ENCODE results near the gene GRIK2.

Gene GRIK2

GRCh38 chr6:101462576-101462975, 69.1 kb downstream of the GRIK2 start:
- no peak for DNase-seq

- DNase-seq: no peak
Observed at GRCh38 chr6:101465863-101466262, 72.4 kb downstream of the GRIK2 start.

DNA sequence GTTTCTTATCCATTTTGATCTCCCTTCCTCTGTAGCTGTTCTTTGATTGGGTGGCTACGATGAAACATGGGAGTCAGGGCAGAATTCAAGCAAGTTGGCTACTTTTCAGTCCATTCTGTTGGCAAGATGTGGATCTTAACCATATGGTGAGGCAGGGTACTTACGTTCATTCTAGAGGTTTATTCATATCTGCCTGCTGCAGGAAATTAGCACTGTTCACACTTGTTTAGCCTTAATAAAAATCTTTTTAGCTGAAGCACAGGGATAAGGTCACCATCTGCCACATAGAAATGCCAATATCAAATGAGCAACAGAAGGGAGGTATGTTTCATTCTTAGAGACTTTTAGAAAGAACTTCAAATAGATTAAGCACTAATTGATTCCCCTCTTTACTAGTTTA, 83.9 kb downstream of the GRIK2 start:
- no peak for DNase-seq

- no peak for DNase-seq
Observed at GRCh38 chr6:101478891-101479290, 85.4 kb downstream of the GRIK2 start.

GRCh38 chr6:101482606-101483005, 89.1 kb downstream of the GRIK2 start:
- DNase-seq: no peak

- DNase-seq: no peak
Observed at GRCh38 chr6:101484781-101485180, 91.3 kb downstream of the GRIK2 start.

- DNase-seq: no peak
Observed at GRCh38 chr6:101486124-101486523, 92.6 kb downstream of the GRIK2 start.

- no peak for DNase-seq
Observed at GRCh38 chr6:101486726-101487125, 93.2 kb downstream of the GRIK2 start.

GRCh38 chr6:101489456-101489855, 95.9 kb downstream of the GRIK2 start:
- no peak for DNase-seq

DNA sequence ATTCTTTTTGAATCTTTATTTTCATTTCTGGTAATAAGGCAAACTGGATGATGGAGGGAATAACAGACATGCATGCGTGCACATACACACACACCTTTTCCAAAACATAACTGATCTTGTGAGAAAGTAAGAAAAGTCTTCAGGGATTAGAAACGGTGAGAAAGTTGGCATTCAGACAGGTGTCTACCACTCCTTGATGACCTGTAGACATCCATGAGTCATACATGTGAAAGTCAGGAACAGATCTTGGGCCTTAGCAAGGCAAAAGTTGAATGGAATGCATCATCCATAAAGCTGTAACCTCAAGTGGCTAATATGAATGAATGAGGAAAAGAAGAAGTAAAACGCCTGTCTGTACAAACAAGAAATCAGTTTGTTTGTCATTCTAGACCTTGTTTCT, 97.3 kb downstream of the GRIK2 start:
- no peak for DNase-seq

- DNase-seq: no peak
Observed at GRCh38 chr6:101502818-101503217, 109.3 kb downstream of the GRIK2 start.

- DNase-seq: no peak
Observed at GRCh38 chr6:101509536-101509935, 116.0 kb downstream of the GRIK2 start.

DNA sequence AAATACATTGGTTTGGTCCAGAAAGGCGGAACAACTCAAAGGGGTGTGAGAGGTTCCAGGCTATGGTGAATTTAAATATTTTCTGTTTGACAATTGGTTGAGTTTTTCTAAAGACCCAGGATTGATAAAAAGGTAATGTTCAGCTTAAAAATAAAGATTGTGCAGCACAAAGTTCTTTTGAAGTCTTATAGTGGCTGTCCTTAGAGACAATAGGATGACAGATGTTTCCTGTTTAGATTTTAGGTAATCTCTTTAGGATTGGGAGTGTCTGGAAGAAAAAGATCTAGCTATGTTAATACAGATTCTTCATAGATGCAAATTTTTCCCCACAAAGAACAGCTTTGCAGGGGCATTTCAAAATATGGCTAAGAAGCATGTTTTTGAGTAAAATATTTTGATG, 119.7 kb downstream of the GRIK2 start:
- DNase-seq: no peak

GRCh38 chr6:101516578-101516977, 123.1 kb downstream of the GRIK2 start:
- DNase-seq: no peak

DNA sequence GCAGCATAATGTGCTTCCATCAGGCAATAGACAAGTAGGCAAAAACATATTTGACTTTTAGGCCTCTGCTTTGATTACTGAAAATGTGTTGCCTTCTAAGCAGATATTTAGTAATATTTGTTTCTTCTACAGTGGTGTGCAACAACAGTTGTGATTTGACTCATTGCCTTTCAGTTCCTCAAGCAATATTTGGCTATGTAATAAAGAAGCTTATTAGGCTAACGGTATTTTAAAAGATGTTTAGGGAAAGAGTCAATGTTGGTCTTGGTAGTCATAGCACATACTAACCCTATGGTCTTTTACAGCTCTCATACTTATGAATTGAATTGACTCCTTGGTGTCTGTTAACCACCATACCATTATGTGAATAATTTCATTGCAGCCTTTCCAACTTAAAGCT, 124.1 kb downstream of the GRIK2 start:
- DNase-seq: no peak

DNA sequence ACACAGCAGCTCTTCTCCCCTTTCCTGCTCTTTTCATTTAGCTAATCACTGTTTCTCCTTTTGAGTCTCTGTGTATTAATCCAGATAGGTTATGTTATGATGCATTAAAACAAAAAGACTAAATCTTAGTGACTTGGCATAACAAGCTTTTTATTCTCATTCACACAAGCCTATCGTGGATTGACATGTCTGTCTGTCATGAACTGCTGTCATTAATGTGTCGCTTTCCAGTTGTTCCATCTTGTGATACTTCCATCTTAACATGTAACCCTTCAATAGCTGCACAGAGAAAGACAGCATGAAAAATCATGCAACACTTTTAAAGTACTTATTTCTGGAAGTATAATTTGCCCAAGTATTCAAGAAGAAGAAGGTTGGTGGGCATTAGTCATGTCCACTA, 128.7 kb downstream of the GRIK2 start:
- DNase-seq: no peak

- no peak for DNase-seq
Observed at GRCh38 chr6:101527467-101527866, 134.0 kb downstream of the GRIK2 start.

GRCh38 chr6:101528801-101529200, 135.3 kb downstream of the GRIK2 start:
- DNase-seq: no peak

DNA sequence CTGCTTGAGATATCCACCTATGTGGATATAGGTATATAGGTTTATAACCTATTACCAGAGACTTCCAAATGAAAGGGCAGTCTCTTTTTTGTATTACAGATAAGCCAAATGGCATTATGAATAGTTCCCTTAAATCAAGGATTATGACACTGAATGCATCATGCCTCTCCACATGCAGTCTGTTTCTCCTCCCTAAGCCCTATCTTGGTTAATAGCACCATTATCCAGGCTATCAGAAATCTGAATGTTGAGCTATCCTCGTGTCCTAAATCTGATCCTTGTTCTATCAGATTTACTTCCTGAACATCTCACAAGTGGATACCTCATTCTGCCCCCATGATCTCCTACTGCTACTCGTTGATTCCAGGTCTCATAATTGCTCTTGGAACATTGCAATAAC, 138.0 kb downstream of the GRIK2 start:
- no peak for DNase-seq

- DNase-seq: no peak
Observed at GRCh38 chr6:101534386-101534785, 140.9 kb downstream of the GRIK2 start.

- no peak for DNase-seq
Observed at GRCh38 chr6:101534821-101535220, 141.3 kb downstream of the GRIK2 start.

DNA sequence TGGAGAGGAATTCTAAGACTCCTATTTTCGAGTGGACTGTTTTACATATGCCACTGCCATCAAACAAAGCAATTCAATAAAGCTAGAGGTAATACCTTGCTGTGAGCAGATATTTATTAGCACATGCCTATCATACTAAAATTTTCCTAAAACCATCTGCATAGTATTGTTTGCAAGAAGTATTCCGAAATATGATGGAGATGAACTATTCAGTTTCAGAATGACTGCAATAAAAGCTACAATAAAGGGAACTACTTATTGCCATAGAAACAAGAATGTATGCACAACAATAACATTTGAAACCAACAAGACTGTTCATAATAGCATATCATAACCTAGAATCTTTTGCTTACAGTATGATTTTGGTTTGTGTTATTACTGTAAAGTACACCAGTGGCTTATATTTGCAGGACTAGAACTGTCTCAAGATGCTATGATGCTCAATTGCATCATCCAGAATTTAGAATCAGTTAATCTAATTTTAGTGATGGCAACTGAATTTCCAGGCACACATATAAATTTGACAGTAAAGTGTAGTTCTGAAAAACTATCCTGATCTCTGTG, 144.3 kb downstream of the GRIK2 start:
- DNase-seq: no peak

- no peak for DNase-seq
Observed at GRCh38 chr6:101539510-101540245, 146.2 kb downstream of the GRIK2 start.

DNA sequence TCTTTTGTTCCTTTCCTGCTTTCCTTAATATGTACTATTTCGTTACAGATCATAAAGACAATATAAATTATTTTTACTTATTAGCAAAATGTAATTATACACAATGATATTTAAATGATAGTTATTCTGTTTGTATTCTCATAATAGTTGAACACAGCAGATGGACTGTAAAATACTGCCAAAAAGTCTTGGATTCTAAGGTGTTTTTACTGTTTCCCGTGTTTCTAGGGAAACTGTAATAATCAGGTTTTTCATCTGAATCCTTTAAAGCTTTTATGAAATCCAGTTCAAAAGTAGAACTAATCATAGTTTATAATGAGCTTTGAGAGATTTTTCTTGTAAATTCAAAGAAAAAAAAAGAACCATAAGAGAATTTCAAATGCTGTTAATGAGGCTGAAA, 148.4 kb downstream of the GRIK2 start:
- no peak for DNase-seq

DNA sequence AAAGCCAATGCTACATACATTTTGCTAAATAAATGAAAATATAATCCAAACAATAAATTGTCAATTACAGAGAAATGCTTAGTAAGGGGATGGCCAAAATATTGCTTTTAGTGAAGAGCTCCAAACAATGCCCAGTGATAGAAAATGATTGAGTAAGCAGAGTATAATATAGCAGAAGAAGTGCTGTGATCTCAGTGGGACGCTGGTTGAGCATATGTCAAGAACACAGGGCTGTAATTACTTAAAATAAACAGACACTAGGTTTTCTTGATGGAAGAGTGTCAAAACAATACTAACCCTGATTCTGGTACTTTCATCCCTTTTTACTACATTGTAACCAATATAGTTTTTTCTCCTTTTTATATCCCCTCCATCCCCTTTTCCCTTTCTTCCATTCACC, 150.3 kb downstream of the GRIK2 start:
- no peak for DNase-seq

All from activated naive CD4-positive, alpha-beta T cell treated with Interleukin-2 at 50 U/mL for 16 hours (primary cell).